ENCODE data around the gene KTI12.

Gene KTI12

GRCh38 chr1:51986718-51987117 lies 46.9 kb downstream of the KTI12 start:
- TF ChIP-seq POLR2AphosphoS5 (IDR thresholded peaks at IDR 0.05; ENCODE audit: low read depth, low read length) (no peak), REST (IDR thresholded peaks at IDR 0.05; ENCODE audit: insufficient read depth in 1 of 2, low read depth in 2 of 2, low read length in 2 of 2) (no peak), TAF1 (IDR thresholded peaks at IDR 0.05; ENCODE audit: borderline replicate concordance, insufficient read depth, low read length) (no peak), SIN3A (IDR thresholded peaks at IDR 0.05; ENCODE audit: borderline replicate concordance, insufficient read depth, low read length) (no peak), FOXP2 (optimal IDR thresholded peaks at IDR 0.05; ENCODE audit: borderline replicate concordance, extremely low read depth, extremely low read length, insufficient read depth) (no peak)

GRCh38 chr1:51982161-51982560 lies 51.4 kb downstream of the KTI12 start:
- TF ChIP-seq POLR2AphosphoS5 (IDR thresholded peaks at IDR 0.05; ENCODE audit: low read depth, low read length): no peak

Measured in PFSK-1 (cell line).